Measurements from ENCODE around the gene RASGRF2.

RASGRF2 gene

DNA sequence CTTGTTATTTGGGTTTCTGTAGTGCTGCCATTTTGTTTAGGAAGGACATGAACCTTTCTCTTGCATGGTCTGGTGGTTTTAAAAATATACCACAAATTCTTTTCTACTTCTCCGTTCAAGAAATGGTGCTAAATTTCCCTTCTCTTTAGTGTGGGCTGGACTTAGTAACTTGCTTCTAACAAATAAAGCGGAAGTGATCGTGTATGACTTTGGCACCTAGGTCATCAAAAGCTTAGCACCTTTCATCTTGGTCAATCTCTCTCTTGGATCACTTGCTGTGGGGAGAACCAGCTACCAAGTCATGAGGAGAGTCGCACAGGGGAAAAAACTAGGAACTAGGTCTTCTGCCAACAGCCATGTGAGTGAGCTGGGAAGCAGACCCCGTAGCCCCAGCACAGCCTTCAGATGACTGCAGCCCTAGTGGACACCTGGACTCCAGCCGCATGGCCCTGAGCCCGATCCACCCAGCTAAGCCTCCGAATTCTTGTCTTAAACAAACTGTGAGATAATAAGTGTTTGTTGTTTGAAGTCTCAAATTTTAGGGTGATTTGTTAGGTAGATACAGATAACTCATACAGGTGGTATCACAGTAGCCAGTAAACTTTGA is 185.3 kb downstream of the RASGRF2 start:
- TF ChIP-seq, protein P1, sequence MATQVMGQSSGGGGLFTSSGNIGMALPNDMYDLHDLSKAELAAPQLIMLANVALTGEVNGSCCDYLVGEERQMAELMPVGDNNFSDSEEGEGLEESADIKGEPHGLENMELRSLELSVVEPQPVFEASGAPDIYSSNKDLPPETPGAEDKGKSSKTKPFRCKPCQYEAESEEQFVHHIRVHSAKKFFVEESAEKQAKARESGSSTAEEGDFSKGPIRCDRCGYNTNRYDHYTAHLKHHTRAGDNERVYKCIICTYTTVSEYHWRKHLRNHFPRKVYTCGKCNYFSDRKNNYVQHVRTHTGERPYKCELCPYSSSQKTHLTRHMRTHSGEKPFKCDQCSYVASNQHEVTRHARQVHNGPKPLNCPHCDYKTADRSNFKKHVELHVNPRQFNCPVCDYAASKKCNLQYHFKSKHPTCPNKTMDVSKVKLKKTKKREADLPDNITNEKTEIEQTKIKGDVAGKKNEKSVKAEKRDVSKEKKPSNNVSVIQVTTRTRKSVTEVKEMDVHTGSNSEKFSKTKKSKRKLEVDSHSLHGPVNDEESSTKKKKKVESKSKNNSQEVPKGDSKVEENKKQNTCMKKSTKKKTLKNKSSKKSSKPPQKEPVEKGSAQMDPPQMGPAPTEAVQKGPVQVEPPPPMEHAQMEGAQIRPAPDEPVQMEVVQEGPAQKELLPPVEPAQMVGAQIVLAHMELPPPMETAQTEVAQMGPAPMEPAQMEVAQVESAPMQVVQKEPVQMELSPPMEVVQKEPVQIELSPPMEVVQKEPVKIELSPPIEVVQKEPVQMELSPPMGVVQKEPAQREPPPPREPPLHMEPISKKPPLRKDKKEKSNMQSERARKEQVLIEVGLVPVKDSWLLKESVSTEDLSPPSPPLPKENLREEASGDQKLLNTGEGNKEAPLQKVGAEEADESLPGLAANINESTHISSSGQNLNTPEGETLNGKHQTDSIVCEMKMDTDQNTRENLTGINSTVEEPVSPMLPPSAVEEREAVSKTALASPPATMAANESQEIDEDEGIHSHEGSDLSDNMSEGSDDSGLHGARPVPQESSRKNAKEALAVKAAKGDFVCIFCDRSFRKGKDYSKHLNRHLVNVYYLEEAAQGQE (IDR thresholded peaks at IDR 0.05; ENCODE audit: low read depth): no peak
- TF ChIP-seq ZBTB7A (IDR thresholded peaks at IDR 0.05; ENCODE audit: low read depth) (no peak), NFIC (IDR thresholded peaks at IDR 0.05) (no peak), EP300 (IDR thresholded peaks at IDR 0.05; ENCODE audit: borderline replicate concordance) (no peak), EGR1 (IDR thresholded peaks at IDR 0.05) (no peak)
- TF ChIP-seq, protein P2, sequence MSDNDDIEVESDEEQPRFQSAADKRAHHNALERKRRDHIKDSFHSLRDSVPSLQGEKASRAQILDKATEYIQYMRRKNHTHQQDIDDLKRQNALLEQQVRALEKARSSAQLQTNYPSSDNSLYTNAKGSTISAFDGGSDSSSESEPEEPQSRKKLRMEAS (IDR thresholded peaks at IDR 0.05): no peak

DNA sequence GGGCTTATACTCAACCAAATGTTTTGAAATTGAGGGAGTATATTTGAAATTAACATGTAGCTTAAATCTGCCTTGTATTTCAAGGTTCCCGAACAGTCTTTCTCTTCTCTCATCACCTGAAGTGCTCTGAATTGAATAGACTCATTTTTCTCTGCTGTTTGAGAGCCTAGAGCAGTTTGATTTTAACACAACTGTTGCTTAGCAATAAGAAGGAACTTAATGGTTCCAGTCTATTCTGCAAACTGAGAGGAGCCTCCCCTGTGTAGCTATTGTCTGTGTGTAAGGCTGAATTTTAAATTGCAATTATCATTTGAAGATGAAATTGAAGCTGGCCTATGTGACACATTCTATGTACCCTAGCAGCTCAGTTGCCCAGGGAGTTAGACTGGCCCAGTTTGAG is 185.9 kb downstream of the RASGRF2 start:
- no peak for TF ChIP-seq TEAD4 (IDR thresholded peaks at IDR 0.05)
- TF ChIP-seq RAD21 (IDR thresholded peaks at IDR 0.05; ENCODE audit: low read depth): no peak
- no peak for TF ChIP-seq TCF12 (IDR thresholded peaks at IDR 0.05; ENCODE audit: low read depth)
- TF ChIP-seq FOXM1 (IDR thresholded peaks at IDR 0.05; ENCODE audit: borderline replicate concordance, low read depth): no peak
- TF ChIP-seq, protein P1 (IDR thresholded peaks at IDR 0.05; ENCODE audit: low read depth): no peak
- TF ChIP-seq EP300 (IDR thresholded peaks at IDR 0.05; ENCODE audit: borderline replicate concordance): no peak
- no peak for TF ChIP-seq EGR1 (IDR thresholded peaks at IDR 0.05)
- TF ChIP-seq, protein P2 (IDR thresholded peaks at IDR 0.05): no peak
- TF ChIP-seq, protein P3, sequence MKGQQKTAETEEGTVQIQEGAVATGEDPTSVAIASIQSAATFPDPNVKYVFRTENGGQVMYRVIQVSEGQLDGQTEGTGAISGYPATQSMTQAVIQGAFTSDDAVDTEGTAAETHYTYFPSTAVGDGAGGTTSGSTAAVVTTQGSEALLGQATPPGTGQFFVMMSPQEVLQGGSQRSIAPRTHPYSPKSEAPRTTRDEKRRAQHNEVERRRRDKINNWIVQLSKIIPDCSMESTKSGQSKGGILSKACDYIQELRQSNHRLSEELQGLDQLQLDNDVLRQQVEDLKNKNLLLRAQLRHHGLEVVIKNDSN (IDR thresholded peaks at IDR 0.05): no peak
- TF ChIP-seq CEBPB (IDR thresholded peaks at IDR 0.05): no peak
- no peak for TF ChIP-seq NFIC (IDR thresholded peaks at IDR 0.05)
- no peak for TF ChIP-seq CREB1 (IDR thresholded peaks at IDR 0.05; ENCODE audit: low read depth)
- no peak for TF ChIP-seq TAF1 (IDR thresholded peaks at IDR 0.05; ENCODE audit: low read depth)
- TF ChIP-seq YY1 (IDR thresholded peaks at IDR 0.05; ENCODE audit: low read depth): no peak
- no peak for TF ChIP-seq ZBTB7A (IDR thresholded peaks at IDR 0.05; ENCODE audit: low read depth)

DNA sequence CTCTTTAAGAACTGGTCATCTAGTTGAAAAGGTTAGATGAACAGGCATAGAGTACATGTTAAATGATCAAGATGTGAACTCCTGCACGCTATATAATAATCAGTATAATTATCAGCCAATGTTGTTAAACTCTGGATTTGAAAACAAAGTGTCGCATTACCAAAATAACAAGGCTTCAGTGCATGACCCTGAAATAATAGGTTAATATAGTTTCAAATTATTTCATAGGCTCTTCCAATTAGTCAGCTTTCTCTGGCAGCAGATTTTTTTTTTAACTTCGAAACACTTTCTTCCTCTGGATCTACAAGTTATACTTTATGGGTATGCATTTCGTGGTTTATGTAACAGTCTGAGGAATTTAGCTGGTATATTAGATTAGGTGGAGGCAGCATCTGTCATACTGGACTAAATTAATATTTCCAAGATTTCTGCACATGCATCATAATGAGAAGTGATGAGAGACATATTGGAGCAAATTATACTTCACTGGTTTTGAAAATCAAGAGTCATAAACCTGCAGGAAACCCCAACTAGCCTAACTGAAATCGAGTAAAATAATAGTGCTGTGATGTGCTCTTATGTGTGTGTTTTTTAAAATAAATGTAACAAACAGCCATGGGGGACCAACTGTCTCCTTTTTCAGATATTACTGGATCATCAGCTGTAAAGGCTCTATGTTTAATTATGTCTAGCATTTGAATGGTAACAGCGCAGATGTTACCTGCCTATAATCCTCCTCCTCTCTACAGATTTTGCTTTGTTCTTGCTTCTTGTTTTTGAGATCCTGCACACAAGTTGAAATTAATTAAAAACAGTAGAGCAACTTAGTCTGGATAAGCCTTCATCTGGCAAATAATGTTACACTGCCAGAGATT is 187.1 kb downstream of the RASGRF2 start:
- TF ChIP-seq, protein P1 (IDR thresholded peaks at IDR 0.05; ENCODE audit: low read depth): no peak
- TF ChIP-seq CEBPB (IDR thresholded peaks at IDR 0.05): no peak
- TF ChIP-seq, protein P2 (IDR thresholded peaks at IDR 0.05): no peak

DNA sequence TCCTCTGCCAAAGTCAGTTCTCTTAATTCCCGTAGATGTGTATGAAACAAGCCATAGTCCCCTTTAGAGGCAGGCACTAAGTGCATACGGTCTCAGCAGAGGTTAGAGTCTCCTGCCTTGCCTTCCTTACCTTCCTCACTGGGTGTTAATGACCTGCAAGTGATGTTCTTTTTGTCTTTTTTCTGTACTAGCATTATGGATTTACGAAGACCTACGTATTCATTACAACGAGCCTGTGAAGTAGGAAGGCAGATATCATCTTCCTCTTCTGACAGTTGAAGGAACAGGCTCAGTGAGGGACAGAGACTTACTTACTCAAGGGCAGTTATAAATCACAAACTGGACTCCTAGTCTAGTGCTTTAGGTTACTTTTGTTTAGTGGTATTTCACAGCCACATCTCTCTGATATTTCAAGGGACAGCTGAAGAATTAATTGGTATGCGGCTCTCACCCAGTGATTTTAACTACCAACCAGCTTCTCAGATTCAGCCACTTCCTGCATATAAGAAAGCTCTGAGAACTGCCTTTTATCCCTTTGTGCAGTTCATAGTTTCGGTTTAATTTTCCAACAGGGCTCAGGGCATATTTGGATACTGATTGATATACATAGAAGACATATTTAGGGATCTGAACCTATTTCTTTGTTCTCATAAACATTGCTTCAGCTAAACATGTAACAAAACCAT is 187.9 kb downstream of the RASGRF2 start:
- TF ChIP-seq, protein P2 (IDR thresholded peaks at IDR 0.05): no peak
- TF ChIP-seq NFIC (IDR thresholded peaks at IDR 0.05) (no peak), EP300 (IDR thresholded peaks at IDR 0.05; ENCODE audit: borderline replicate concordance) (no peak), TAF1 (IDR thresholded peaks at IDR 0.05; ENCODE audit: low read depth) (no peak), CREB1 (IDR thresholded peaks at IDR 0.05; ENCODE audit: low read depth) (no peak), ZBTB7A (IDR thresholded peaks at IDR 0.05; ENCODE audit: low read depth) (no peak), RAD21 (IDR thresholded peaks at IDR 0.05; ENCODE audit: low read depth) (no peak), YY1 (IDR thresholded peaks at IDR 0.05; ENCODE audit: low read depth) (no peak), EGR1 (IDR thresholded peaks at IDR 0.05) (no peak), TEAD4 (IDR thresholded peaks at IDR 0.05) (no peak), TCF12 (IDR thresholded peaks at IDR 0.05; ENCODE audit: low read depth) (no peak), CEBPB (IDR thresholded peaks at IDR 0.05) (no peak), FOXM1 (IDR thresholded peaks at IDR 0.05; ENCODE audit: borderline replicate concordance, low read depth) (no peak)
- TF ChIP-seq, protein P3 (IDR thresholded peaks at IDR 0.05): no peak
- TF ChIP-seq, protein P1 (IDR thresholded peaks at IDR 0.05; ENCODE audit: low read depth): no peak

Measured in Ishikawa (cell line).